Right lobe of liver (tissue), 6 donors: ENCODE results near the gene CD83. TPM values are rescaled to one million over a fixed set of nuclear protein-coding genes. Genes with fewer than 3 reads are reported as not detected.
"Not testable (repeated sequence)": the region's sequence is repeated elsewhere in the genome, so short reads cannot be mapped to it uniquely, and the experiment has no call there.

Source experiments
- ATAC-seq, 4 donors: fragments of 200-7000 bp; cut with Tn5 transposase; one replicate each; pipeline ENCODE4 v1.9.1; 2020; ENCODE audit warnings: mild to moderate bottlenecking in 4 of 4, moderate library complexity in 4 of 4
- DNase-seq, 3 donors: peaks; one replicate each; pipeline ENCODE4 v3.0.0-alpha.2; 2020
- H3K27ac ChIP-seq, 3 donors: fragments of 200-600 bp; one replicate each; pipeline ENCODE4 v1.8.0; 2022
- H3K27me3 ChIP-seq, 2 donors: fragments of 200-600 bp; one replicate each; pipeline ENCODE4 v1.8.0; 2022
- H3K36me3 ChIP-seq, 4 donors: fragments of 200-600 bp; sonication (generic) in 1 of 4; one replicate each; pipeline versions ENCODE4 v1.5.1 to v1.8.0; 2017 to 2022; ENCODE audit warnings: control low read depth in 1 of 4
- H3K4me1 ChIP-seq, 4 donors: fragments of 200-600 bp; sonication (generic) in 1 of 4; one replicate each; pipeline versions ENCODE4 v1.5.1 to v1.8.0; 2017 to 2022; ENCODE audit warnings: control low read depth in 1 of 4
- H3K4me3 ChIP-seq, 3 donors: fragments of 200-600 bp; one replicate each; pipeline ENCODE4 v1.8.0; 2022
- H3K9me3 ChIP-seq, 4 donors: fragments of 200-600 bp; sonication (generic) in 1 of 4; one replicate each; pipeline versions ENCODE4 v1.5.1 to v1.8.0; 2017 to 2022; ENCODE audit warnings: control low read depth in 1 of 4
- POLR2A ChIP-seq: fragments of 450-650 bp; IDR thresholded peaks from one replicate; pipeline ENCODE4 v1.6.1; 2017; ENCODE audit warnings: antibody characterized with exemption, mild to moderate bottlenecking
- WGBS: methylation state at CpG from one replicate; pipeline ENCODE4 v1.1.6; 2018; ENCODE audit warnings: low coverage, low lambda C conversion rate; ENCODE audit not compliant: insufficient coverage; ENCODE audit errors: missing lambda C conversion rate; 5-methylcytosine and 5-hydroxymethylcytosine counted together
- intact Hi-C, 2 donors: fragments of 100-400 bp; cut with DNase I; formaldehyde crosslinking; loops; one replicate each; pipeline versions ENCODE4 v1.11.2 to v1.14.1; 2022
- total RNA-seq, 6 experiments: library from RNA; depleted of rRNA in 2 of 6; stranded (reverse); fragments of >200 nt in 2 of 6; fragmentation: NEBNext Ultra II Directional in 3 of 6; extraction: Animal tissue kit (Norgen Biotek cat#: 25700) in 3 of 6; gene quantifications; one replicate each; pipeline versions ENCODE4 v1.1.0 to v1.2.4, GENCODE V29; 2016 to 2023
- TF ChIP-seq, protein P1 (sequence below), 4 donors: fragments of 200-600 bp in 3 of 4; fragments of 450-650 bp in 1 of 4; IDR thresholded peaks; one replicate each; pipeline versions ENCODE4 v1.5.1 to v1.8.0; 2016 to 2022; ENCODE audit warnings: antibody characterized with exemption in 4 of 4, mild to moderate bottlenecking in 2 of 4
- donor health status: DM: no; HTN: yes; CAD: no.
- donor health status: DM: no; HTN: no; CAD: no.
- donor health status: DM: no; HTN: no; CAD: no.
- donor health status: DM: no; HTN: yes; CAD: no.
- donor health status: DM: no; HTN: yes; CAD: no.

CD83 gene
- total RNA-seq, 6 experiments from 2014 or later = 0.32 to 5.2 (median 1.1) TPM

DNA sequence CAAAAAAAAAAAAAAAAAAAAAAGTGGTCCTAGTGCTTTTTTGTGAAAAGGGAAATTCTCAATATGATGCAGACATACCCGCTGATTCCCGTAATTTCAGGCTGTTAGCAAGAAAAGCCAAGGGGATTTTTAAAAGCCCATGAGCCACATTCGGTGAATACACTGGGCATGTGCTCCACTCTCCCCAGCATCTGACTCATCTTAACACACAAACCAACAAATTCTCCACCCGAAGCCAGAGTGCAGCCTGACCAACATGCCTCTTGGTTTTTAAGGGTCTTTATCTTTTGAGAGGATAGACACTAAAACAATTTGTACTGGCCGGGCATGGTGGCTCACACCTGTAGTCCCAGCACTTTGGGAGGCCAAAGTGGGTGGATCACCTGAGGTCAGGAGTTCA is 45.5 kb upstream of the CD83 start:
- Histone ChIP-seq H3K4me3 (no peak overlapping the region), H3K9me3 (no peaks in the 10 kb centered on the region), H3K36me3 (no peaks in the 10 kb centered on the region), H3K27me3 (no peaks in the 10 kb centered on the region), H3K4me1 (peaks cover 0 to 8% (median 4%) of the 10 kb centered on the region in 4 donors), H3K27ac (no peak overlapping the region)
- DNase-seq = no peak
- no peak for ATAC-seq
- 58% methylated on average over 4 of the region's 5 CpGs for WGBS
- intact Hi-C loops = no loop called here
- no peak for TF ChIP-seq POLR2A
- TF ChIP-seq, protein P1, sequence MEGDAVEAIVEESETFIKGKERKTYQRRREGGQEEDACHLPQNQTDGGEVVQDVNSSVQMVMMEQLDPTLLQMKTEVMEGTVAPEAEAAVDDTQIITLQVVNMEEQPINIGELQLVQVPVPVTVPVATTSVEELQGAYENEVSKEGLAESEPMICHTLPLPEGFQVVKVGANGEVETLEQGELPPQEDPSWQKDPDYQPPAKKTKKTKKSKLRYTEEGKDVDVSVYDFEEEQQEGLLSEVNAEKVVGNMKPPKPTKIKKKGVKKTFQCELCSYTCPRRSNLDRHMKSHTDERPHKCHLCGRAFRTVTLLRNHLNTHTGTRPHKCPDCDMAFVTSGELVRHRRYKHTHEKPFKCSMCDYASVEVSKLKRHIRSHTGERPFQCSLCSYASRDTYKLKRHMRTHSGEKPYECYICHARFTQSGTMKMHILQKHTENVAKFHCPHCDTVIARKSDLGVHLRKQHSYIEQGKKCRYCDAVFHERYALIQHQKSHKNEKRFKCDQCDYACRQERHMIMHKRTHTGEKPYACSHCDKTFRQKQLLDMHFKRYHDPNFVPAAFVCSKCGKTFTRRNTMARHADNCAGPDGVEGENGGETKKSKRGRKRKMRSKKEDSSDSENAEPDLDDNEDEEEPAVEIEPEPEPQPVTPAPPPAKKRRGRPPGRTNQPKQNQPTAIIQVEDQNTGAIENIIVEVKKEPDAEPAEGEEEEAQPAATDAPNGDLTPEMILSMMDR (IDR thresholded peaks at IDR 0.05) = no peak

DNA sequence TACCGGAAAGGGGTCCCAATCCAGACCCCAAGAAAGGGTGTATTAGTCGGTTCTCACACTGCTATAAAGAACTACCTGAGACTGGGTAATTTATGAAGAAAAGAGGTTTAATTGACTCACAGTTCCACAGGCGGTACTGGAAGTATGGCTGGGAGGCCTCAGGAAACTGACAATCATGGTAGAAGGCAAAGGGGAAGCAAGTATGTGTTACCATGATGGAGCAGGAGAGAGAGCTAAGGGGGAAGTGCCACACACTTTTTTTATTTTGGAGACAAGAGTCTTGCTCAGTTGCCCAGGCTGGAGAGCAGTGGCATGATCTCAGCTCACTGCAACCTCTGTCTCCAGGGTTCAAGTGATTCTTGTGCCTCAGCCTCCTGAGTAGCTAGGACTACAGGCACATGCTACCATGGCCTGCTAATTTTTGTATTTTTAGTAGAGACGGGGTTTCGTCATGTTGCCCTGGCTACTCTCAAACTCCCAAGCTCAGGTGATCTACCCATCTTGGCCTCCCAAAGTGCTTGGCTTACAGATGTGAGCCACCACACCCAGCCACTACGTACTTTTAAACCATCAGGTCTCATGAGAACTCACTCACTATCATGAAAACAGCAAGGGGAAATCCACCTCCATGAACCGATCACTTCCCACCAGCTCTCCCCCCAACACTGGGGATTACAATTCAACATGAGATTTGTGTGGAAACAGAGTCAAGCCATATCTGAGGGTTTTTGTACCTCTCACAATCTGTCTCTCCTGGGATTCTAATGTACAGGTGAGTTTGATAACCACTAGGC is 43.8 kb upstream of the CD83 start:
- ATAC-seq, H3K4me3 ChIP-seq, DNase-seq, H3K9me3 ChIP-seq, H3K27me3 ChIP-seq, intact Hi-C loops, H3K36me3 ChIP-seq, H3K4me1 ChIP-seq, H3K27ac ChIP-seq: not testable (repeated sequence)
- WGBS = 89% methylated on average over 6 of the region's 7 CpGs

DNA sequence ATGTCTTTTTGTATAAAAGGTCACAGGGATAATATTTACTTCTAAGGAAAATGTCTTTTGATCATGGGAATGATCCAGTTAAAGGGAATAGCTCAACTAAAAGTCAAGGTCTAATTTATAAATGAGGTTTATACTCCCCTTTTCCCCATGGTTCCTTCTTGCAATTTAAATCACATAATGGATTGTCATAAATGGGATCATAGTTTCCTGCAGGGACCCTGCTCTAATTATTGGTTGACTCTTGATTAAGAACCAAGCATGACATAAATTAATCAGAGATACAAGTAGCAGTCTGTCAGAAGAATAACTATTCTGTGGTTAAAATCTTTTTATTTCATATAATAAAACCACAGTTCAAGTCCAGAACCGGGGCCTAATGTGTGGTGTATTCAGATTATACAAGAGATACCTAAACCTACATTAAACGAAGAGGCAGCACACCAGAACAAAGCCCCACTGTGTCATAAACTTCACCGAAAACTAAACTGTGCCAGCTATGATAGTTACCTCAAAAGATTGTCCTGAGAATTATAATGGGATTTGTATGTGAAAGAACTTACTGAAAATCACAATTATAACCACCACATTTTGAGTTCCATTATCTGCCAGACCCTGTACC is 43.0 kb upstream of the CD83 start:
- H3K4me3 ChIP-seq = peak overlapping the region in 2 of 3 donors; percentile 35 to 47
- H3K27ac ChIP-seq = peak overlapping the region; percentile 49 to 59 (median 56)
- no peaks in the 10 kb centered on the region for H3K9me3 ChIP-seq
- intact Hi-C loops = no loop called here
- WGBS = 68% methylated on average over 3 of the region's 3 CpGs
- ATAC-seq (no peak), DNase-seq (no peak)
- TF ChIP-seq, protein P1 (IDR thresholded peaks at IDR 0.05) = no peak
- no peak for TF ChIP-seq POLR2A
- H3K4me1 ChIP-seq = peaks cover 0 to 8% (median 4%) of the 10 kb centered on the region in 4 donors
- no peaks in the 10 kb centered on the region for H3K27me3 ChIP-seq
- no peaks in the 10 kb centered on the region for H3K36me3 ChIP-seq

DNA sequence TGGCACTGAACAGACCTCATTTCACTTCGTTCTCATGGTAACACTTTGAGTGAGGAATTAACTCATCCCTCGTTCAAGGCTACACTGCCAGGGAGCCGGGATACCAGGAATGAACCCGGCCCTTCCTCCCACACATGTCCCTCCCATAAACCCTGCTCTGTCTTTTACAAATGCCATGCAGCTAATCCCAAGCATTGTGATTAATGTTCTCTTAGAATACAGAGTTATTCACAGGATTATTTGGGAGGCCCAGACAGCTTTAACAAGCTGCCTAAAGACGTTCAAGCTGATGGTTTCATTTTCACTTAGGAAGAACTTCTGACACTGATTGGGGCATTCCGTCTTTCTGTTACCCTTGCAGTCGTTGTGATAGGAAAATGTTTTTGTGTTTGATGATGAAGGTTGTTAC is 42.5 kb upstream of the CD83 start:
- intact Hi-C loops = no loop called here
- peak overlapping the region; percentile 30 to 47 (median 35) for H3K4me3 ChIP-seq
- peak; percentile 77 to 81 (median 80) for ATAC-seq
- H3K36me3 ChIP-seq = no peaks in the 10 kb centered on the region
- no peak for DNase-seq
- H3K4me1 ChIP-seq = peaks cover 0 to 8% (median 3%) of the 10 kb centered on the region in 4 donors
- H3K27me3 ChIP-seq = no peaks in the 10 kb centered on the region
- WGBS = 1% methylated on average over 7 of the region's 7 CpGs
- no peak for TF ChIP-seq POLR2A
- TF ChIP-seq, protein P1 (IDR thresholded peaks at IDR 0.05) = no peak
- H3K9me3 ChIP-seq = no peaks in the 10 kb centered on the region
- peak overlapping the region; percentile 49 to 59 (median 56) for H3K27ac ChIP-seq

DNA sequence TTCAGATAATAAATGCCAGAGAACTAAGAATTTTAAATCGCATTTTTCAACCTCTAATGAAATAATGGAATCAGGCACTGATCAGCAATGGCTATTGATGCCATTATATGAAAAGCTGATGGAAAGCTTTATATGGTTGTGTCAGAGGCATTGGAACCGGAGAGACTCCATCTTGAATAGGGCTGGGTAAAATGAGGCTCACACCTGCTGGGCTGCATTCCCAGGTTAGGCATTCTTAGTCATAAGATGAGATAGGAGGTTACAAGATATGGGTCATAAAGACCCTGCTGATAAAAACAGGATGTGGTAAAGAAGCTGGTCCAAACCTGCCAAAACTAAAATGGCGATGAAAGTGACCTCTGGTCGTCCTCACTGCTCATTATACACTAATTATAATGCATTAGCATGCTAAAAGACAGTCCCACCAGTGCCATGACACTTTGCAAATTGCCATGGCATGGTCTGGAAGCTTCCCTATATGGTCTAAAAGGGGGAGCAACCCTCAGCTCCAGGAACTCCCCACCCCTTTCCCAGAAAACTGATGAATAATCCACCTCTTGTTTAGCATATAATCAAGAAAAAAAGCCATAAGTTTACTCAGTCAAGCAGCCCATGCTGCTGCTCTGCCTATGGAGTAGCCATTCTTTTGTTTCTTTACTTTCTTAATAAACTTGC is 40.2 kb upstream of the CD83 start:
- no peaks in the 10 kb centered on the region for H3K36me3 ChIP-seq
- ATAC-seq = no peak
- 88% methylated on average over 4 of the region's 4 CpGs for WGBS
- no peak overlapping the region for H3K4me3 ChIP-seq
- intact Hi-C loops = no loop called here
- H3K27me3 ChIP-seq = no peaks in the 10 kb centered on the region
- no peak overlapping the region for H3K27ac ChIP-seq
- H3K9me3 ChIP-seq = no peaks in the 10 kb centered on the region
- TF ChIP-seq, protein P1 (IDR thresholded peaks at IDR 0.05) = no peak
- TF ChIP-seq POLR2A = no peak
- no peaks in the 10 kb centered on the region for H3K4me1 ChIP-seq
- no peak for DNase-seq
